HG02852 (cell line): ENCODE measurements around the gene CPEB4.

Source experiments
- ATAC-seq: cut with Tn5 transposase; IDR thresholded peaks from one replicate; pipeline ENCODE4 v1.9.1; 2021; ENCODE audit warnings: mild to moderate bottlenecking, moderate library complexity; ENCODE audit not compliant: unreplicated experiment

Gene CPEB4

GRCh38 chr5:173910215-173910614 is 22.1 kb downstream of the CPEB4 start:
- no peak for ATAC-seq

DNA sequence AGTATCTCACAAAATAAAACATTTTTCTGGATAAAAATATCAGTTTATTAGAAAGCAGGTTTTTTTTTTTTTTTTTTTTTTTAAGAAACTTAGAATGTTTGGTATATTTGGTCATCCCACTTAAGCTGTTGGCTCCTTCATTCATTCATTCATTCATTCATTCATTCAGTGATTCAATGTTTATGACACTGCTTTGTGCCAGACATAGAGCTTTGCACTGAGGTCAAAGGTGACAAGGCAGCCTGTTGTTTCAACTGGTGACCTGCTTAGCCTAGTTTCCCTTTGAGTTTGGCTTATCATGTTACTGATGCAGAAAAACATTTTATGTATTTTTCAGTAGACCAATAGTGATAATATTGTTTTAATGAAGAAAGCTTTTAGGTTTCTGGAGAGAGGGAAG is 23.5 kb downstream of the CPEB4 start:
- ATAC-seq = no peak

DNA sequence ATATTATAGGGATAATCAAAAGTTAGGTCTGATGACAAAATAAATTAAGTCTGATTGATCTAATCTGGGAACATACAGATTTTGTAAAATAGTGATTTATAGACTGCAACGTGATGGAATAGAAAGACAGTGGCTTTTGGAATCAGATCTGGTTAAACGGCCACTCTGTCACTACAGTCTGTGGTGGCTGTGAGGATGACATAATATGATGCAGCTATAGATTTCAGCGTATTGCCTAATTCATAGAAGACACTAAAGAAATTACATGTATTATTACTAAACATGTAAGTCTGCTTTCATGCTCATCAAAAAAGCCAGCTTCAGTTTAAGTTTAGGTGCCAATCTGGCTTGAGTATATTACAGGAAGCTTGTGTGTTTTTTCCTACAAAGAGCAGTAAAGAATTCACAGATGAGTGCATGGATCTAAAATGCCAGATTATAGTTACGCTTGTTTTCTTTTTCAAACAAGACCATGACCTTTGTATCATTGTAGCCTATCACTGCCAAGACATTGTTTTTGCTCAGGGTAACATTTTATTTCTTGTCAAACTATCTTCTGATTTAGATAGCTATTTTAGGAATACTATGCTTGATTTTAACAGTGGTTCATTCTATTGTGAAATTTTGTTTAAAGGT is 25.7 kb downstream of the CPEB4 start:
- ATAC-seq = no peak

- ATAC-seq = no peak
Measured at GRCh38 chr5:173915310-173916014, 27.3 kb downstream of the CPEB4 start.

DNA sequence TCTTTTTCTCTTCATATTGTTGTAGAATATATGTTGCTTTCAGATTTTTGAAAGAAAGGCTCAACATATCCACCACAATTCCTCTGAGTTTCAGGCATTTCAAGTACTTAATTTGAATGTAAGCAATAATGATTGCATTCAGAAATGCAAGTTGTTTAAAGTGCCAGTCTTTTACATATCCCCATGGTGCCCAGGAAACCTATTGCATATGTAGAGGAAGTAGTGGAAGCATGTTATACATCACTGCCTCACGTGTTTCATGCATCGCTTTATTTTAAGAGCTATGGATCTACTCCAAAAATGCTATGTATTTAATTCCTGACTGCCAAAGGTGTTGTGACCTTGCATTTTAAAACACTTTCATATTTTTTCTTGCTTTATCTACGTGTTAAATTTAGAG is 28.1 kb downstream of the CPEB4 start:
- ATAC-seq = no peak

DNA sequence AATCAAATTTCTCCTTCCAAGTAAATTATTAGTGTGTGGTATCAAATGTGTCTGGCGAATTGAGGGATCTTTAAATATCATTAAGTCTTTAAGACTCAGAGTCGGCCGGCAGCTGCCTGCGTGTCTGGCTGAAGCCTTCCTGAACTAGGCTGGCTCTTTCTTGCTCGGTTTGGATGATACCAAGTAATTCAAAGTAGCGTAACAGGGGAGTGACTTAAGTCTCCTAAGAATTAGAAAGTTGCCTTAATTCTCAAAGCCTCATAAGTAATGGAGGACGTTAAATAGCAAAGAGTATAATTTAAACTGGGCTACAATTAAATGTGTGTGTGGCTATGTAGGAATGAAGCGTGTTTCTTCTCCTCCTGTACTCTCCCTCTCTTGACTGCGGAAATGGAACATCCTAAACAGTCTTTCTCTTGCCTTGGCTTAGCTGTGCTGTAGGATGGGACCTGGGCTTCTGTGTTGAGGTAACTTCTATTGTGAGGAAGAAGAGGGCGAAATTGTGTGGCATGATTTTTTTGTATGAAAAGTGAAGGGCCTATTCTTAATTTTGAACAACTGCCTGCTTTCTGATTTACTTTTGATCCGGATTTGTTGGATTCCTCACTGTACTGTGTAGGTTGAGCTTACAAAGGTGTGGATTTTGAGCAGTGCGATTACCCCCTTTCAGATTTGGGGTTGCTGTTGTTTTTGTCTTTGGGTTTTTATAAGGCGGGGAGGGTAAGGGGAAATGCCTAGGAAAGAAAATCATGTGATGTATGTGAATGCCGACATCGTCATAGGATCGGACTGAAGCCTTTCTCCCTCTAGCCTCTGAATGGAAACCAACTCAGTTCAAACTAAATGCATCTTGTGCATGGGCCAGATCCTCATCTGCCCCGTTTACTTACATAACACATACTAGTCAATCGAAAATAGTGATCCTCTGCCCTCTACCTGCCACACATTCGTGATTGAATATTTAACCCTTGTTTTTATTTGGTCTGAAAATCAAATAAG is 29.9 kb downstream of the CPEB4 start:
- peak; percentile 95 for ATAC-seq

- ATAC-seq = no peak
Measured at GRCh38 chr5:173919443-173919842, 31.3 kb downstream of the CPEB4 start.

DNA sequence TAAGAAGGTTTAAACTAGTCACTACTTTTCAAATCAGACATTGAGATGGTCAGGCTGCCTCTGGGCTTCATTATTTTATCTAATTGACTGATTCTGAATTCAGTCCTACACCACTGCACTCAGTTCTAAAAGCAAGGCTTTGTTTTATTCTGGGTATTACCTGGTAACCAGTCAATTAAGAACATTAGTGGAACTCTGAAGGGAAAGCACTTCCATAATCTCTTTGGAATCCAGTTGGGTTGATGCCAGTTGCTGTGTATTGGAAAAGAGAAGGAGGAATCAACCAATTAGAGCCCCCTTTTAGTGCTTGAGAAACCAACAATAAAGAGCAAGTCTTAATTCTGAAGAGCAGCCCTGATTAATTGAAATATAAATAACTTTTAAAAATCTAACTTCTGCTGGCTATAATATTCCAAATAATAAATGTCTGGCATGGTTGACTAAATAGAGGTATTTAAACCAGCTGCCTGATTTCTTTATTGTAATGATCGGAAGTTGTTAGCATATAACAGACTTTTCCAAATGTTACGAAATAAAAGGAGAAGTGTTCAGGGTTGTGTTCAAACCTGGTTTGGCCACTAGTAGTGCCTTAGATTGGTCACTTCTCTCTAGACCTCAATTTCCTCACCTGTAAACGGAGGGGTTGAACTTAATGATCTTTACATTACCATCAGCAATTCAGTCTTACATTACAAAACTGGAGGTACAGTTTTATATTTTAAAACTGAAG is 32.0 kb downstream of the CPEB4 start:
- no peak for ATAC-seq

DNA sequence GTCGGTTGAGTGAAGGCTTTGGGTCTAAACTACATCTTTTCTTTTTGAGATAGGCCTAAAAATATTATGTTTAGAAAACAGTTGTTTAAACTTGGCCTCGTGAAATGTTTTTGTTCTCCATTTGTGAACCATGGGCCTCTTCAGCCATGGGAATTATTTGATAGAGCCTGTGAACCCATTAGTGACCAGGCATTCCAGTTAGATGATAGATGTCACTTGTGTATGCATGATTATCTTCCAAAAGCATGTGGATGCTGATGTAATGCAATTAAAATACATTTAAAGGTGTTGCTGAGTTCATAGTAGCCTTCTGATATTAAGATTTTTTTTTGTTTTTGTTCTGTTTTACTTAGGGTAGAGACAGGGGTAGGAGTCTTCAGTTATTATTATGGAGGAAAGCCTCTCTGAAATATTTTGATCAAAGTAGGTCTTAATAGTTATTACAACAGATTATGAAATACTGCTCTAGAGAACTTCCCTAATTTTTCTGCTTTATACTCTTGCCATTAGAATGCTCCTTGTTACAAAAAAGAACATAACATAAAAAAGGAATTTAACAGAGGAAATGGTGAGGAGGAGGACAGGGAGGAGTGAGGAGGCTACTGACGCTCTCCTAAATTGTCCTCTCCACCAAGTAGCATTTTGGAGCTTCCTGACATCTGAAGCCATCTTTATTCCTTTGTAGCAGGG is 32.9 kb downstream of the CPEB4 start:
- ATAC-seq = no peak

DNA sequence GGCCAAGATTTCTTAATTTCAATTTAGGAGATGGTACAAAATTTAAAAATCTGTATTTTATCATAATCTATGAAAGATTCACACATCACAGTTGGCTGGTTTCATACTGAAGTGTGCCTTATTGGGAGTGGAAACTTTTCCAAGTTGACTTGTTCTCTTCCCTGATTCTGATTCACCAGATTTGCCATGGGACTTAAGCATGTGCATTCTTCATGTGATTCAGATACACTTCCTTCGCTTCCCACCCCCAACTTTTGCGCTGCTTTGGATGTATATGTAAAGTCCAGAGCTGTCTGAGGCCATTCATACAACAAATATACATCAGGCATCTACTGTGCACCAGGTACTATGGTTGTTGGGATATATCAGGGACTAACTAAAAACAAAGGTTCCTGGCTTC is 34.4 kb downstream of the CPEB4 start:
- ATAC-seq = no peak

GRCh38 chr5:173923218-173924095 is 35.3 kb downstream of the CPEB4 start:
- no peak for ATAC-seq

- no peak for ATAC-seq
Measured at GRCh38 chr5:173924899-173925298, 36.8 kb downstream of the CPEB4 start.

DNA sequence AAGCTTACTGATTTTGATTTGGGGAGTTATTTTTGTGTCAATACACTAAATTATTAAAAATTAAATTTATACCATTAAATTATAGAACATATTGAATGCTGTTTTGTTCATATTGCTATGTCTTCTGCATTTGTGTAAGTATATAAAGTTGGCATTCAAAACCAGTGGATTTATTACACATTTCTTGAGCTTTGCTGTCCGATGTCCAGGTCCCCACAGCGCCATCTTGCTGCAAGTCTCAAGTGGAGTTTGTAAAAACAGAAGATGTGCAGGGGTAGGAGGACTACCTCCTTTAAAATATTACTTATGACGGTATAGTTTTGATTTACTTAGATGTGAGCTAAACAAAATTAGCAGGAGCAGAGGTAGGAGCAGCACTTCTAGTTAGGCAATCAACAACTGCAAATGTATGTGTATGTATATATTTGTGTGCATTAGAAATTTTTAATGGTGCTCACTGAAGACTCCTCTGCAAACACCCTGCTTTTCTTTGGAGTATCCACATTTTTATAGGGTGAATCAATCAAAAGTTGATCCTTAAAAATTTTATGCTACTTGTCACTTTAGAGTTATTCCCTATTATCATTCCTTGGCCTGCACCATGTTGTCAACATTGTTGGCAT is 37.4 kb downstream of the CPEB4 start:
- no peak for ATAC-seq

GRCh38 chr5:173926359-173926758 is 38.2 kb downstream of the CPEB4 start:
- no peak for ATAC-seq

- no peak for ATAC-seq
Measured at GRCh38 chr5:173928871-173929574, 40.9 kb downstream of the CPEB4 start.

GRCh38 chr5:173932695-173933139 is 44.6 kb downstream of the CPEB4 start:
- ATAC-seq = no peak

GRCh38 chr5:173933901-173934300 is 45.8 kb downstream of the CPEB4 start:
- ATAC-seq = no peak

GRCh38 chr5:173935396-173935795 is 47.2 kb downstream of the CPEB4 start:
- ATAC-seq = no peak
